Measurements from ENCODE around the gene MCAM. TPM values are rescaled to one million over a fixed set of nuclear protein-coding genes. Genes with fewer than 3 reads are reported as not detected.
A peak's percentile ranks its signal among the peaks of the same experiment; 100 is the strongest.

The MCAM gene
- total RNA-seq, 1 donor from 2014 or later: 78.3 TPM

DNA sequence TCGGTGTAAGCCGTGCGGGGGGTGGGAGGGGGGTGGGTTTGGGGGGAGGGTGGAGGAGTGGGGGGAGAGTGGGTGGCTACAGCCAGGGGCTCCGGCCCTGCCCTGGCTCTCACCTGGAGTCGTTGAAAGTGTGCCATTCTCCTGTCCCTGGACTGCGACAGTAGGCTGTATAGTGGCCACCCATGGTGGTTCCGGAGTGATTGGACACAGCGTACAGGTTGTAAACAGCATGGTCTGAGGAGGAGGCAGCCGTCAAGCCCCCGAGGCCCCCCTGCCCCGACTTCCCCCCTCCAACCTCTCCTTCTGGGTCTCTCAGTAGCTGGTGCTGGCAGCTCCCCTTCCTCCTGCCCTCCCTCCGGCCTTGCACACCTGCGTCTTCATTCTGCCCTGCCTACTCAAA, 40.1 kb upstream of the MCAM start:
- no peak for DNase-seq (ENCODE audit: low spot score)
- Mint-ChIP-seq H3K36me3 (ENCODE audit: low read depth, unreplicated experiment) (no peaks in the 10 kb centered on the region), H3K27me3 (ENCODE audit: unreplicated experiment) (peaks cover 5% of the 10 kb centered on the region), H3K9me3 (ENCODE audit: unreplicated experiment) (no peaks in the 10 kb centered on the region), H3K4me3 (ENCODE audit: unreplicated experiment) (peak overlapping the region; percentile 76), H3K27ac (ENCODE audit: unreplicated experiment) (no peak overlapping the region), H3K4me1 (ENCODE audit: unreplicated experiment) (peaks cover 11% of the 10 kb centered on the region)
- TF ChIP-seq, protein P1, sequence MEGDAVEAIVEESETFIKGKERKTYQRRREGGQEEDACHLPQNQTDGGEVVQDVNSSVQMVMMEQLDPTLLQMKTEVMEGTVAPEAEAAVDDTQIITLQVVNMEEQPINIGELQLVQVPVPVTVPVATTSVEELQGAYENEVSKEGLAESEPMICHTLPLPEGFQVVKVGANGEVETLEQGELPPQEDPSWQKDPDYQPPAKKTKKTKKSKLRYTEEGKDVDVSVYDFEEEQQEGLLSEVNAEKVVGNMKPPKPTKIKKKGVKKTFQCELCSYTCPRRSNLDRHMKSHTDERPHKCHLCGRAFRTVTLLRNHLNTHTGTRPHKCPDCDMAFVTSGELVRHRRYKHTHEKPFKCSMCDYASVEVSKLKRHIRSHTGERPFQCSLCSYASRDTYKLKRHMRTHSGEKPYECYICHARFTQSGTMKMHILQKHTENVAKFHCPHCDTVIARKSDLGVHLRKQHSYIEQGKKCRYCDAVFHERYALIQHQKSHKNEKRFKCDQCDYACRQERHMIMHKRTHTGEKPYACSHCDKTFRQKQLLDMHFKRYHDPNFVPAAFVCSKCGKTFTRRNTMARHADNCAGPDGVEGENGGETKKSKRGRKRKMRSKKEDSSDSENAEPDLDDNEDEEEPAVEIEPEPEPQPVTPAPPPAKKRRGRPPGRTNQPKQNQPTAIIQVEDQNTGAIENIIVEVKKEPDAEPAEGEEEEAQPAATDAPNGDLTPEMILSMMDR (IDR thresholded peaks at IDR 0.05; ENCODE audit: unreplicated experiment): no peak

DNA sequence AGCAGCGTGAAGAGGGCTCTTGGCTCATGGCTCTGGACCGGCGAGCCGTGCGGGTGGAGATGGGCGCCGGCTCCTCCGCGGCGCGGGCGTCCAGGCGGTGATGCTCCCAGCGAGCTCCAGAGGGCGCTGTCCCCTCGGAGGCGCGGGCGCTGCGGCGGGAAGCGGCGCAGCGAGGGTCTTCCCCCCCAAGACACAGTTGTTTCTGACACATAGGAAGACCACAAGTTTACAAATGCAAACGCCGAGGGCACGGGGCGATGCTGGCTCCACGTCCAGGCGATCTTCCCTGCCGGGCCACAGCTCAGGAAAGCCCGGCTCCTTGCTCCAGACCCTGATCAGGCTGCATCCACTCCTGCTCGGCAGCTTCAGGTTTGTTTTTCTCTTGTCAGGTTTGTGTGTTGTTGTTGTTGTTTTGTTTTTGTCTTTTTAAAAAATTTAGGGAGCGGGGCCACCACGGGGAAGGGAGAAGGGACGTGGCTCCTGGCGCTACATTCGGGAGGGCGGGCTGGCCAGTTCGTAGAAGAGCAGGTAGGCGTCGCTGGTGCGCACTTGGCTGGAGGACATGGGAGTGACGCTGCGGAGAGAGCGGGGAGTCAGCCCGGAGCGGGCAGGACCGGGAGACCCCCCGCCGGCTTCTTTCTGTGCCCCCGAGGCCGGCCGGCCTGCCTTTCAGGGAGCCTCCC, 39.6 kb upstream of the MCAM start:
- Mint-ChIP-seq H3K27me3 (ENCODE audit: unreplicated experiment) (peaks cover 4% of the 10 kb centered on the region), H3K27ac (ENCODE audit: unreplicated experiment) (no peak overlapping the region), H3K36me3 (ENCODE audit: low read depth, unreplicated experiment) (no peaks in the 10 kb centered on the region), H3K9me3 (ENCODE audit: unreplicated experiment) (no peaks in the 10 kb centered on the region), H3K4me3 (ENCODE audit: unreplicated experiment) (peak overlapping the region; percentile 81), H3K4me1 (ENCODE audit: unreplicated experiment) (peaks cover 11% of the 10 kb centered on the region)
- TF ChIP-seq, protein P1 (IDR thresholded peaks at IDR 0.05; ENCODE audit: unreplicated experiment): peak; percentile 97
- DNase-seq (ENCODE audit: low spot score): peak; percentile 79

DNA sequence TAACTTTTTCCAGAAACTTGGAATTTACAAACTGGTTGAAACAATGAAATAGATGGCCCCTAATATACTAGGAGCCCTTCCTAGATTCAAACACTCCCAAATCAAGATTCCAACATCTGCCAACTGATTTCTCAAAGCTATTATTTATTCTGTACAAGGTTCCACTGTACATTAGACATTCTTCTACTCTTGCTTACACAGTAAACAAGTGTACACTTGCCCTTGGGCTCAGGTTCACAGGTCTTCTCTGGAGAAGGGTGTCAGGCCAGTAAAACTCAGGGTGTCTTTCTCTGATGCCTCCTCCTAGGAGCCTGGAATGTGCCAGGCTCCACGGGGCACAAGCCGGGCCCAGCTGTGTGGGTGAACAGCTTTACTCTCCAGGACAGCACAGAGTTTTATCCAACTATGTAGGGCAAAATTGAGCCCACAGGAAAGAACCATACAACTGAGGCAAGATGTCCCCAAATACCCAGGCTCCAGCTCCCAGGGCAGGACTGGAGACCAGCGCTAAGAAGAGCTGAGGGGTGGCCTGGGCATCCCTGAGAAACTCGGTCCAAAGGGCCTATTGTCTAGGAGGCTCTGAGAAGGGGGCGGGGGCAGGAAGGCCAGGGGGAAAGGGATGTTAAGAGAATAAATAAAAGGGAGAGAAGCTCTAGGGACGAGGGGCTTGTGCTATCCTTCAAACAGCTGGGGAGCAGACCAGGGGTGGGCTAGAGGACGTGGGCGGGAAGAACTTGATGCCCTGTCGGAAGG, 38.3 kb upstream of the MCAM start:
- Mint-ChIP-seq H3K27ac (ENCODE audit: unreplicated experiment) (no peak overlapping the region), H3K9me3 (ENCODE audit: unreplicated experiment) (no peaks in the 10 kb centered on the region), H3K4me1 (ENCODE audit: unreplicated experiment) (peaks cover 8% of the 10 kb centered on the region), H3K36me3 (ENCODE audit: low read depth, unreplicated experiment) (no peaks in the 10 kb centered on the region), H3K4me3 (ENCODE audit: unreplicated experiment) (no peak overlapping the region), H3K27me3 (ENCODE audit: unreplicated experiment) (peaks cover 4% of the 10 kb centered on the region)
- TF ChIP-seq, protein P1 (IDR thresholded peaks at IDR 0.05; ENCODE audit: unreplicated experiment): no peak
- no peak for DNase-seq (ENCODE audit: low spot score)

DNA sequence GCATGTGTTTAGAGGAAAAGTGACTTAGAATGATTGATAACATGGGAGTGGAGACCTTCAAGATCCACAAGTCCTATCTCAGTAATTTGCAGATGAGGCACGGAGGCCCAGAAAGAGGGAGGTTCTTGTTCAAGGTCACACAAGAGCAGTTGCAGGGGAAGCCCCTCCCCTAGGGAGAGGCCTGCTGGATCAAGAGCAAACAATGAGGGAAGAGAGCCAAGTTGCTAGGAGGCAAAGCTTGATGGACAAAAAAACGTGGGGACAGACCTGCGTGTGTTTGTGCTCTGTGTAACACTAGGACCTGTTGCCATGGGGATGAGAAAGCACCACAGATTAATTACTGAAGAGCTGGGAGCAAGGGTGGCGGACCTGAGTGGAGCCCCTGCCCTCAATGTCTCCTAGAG, 35.9 kb upstream of the MCAM start:
- no peak for DNase-seq (ENCODE audit: low spot score)
- Mint-ChIP-seq H3K4me1 (ENCODE audit: unreplicated experiment) (peaks cover 12% of the 10 kb centered on the region), H3K36me3 (ENCODE audit: low read depth, unreplicated experiment) (no peaks in the 10 kb centered on the region), H3K27ac (ENCODE audit: unreplicated experiment) (no peak overlapping the region), H3K27me3 (ENCODE audit: unreplicated experiment) (peaks cover 4% of the 10 kb centered on the region), H3K4me3 (ENCODE audit: unreplicated experiment) (no peak overlapping the region), H3K9me3 (ENCODE audit: unreplicated experiment) (no peaks in the 10 kb centered on the region)
- TF ChIP-seq, protein P1 (IDR thresholded peaks at IDR 0.05; ENCODE audit: unreplicated experiment): no peak

DNA sequence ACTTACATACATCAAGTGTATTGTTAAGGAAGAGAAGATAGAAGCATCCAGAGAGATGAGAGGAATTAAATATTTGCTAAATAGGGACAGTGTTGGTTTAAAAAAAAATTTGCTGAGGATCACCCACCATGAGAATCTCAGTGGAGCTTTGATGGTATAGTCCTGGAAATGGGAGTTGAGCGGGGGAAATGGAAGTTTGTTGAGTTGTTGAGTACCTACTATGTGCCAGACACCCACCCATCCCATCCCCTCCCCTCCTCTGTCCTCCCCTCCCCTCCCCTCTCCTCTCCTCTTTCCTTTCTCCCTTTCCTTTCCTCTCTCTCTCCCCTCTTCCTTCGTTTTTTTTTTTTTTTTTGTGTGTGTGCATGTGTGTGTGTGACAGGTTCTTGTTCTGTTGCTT, 34.3 kb upstream of the MCAM start:
- H3K36me3 Mint-ChIP-seq (ENCODE audit: low read depth, unreplicated experiment): no peaks in the 10 kb centered on the region
- TF ChIP-seq, protein P1 (IDR thresholded peaks at IDR 0.05; ENCODE audit: unreplicated experiment): no peak
- H3K9me3 Mint-ChIP-seq (ENCODE audit: unreplicated experiment): no peaks in the 10 kb centered on the region
- peaks cover 7% of the 10 kb centered on the region for H3K27me3 Mint-ChIP-seq (ENCODE audit: unreplicated experiment)
- H3K4me1 Mint-ChIP-seq (ENCODE audit: unreplicated experiment): peaks cover 12% of the 10 kb centered on the region
- H3K4me3 Mint-ChIP-seq (ENCODE audit: unreplicated experiment): peak overlapping the region; percentile 23
- H3K27ac Mint-ChIP-seq (ENCODE audit: unreplicated experiment): no peak overlapping the region
- DNase-seq (ENCODE audit: low spot score): no peak
